Medulla oblongata (tissue), 1 donor: ENCODE measurements around the gene CDKN2B-AS1.

ENCODE experiments used
- DNase-seq: peaks from one replicate; pipeline ENCODE4 v3.0.0-alpha.2; 2015; ENCODE audit errors: extremely low spot score

CDKN2B-AS1 gene

GRCh38 chr9:22084336-22085035 lies 89.9 kb downstream of the CDKN2B-AS1 start:
- no peak for DNase-seq

- DNase-seq: no peak
Measured at GRCh38 chr9:22088053-22088716, 93.6 kb downstream of the CDKN2B-AS1 start.

- no peak for DNase-seq
Measured at GRCh38 chr9:22088717-22089061, 94.1 kb downstream of the CDKN2B-AS1 start.

GRCh38 chr9:22097707-22098106 lies 103.1 kb downstream of the CDKN2B-AS1 start:
- no peak for DNase-seq

GRCh38 chr9:22098643-22099332 lies 104.2 kb downstream of the CDKN2B-AS1 start:
- peak; percentile 47 for DNase-seq

- no peak for DNase-seq
Measured at GRCh38 chr9:22100626-22101025, 106.0 kb downstream of the CDKN2B-AS1 start.

- no peak for DNase-seq
Measured at GRCh38 chr9:22102146-22103053, 107.8 kb downstream of the CDKN2B-AS1 start.

GRCh38 chr9:22103685-22104575 lies 109.3 kb downstream of the CDKN2B-AS1 start:
- DNase-seq: no peak

- no peak for DNase-seq
Measured at GRCh38 chr9:22105005-22105722, 110.6 kb downstream of the CDKN2B-AS1 start.

GRCh38 chr9:22107202-22108045 lies 112.8 kb downstream of the CDKN2B-AS1 start:
- no peak for DNase-seq

- no peak for DNase-seq
Measured at GRCh38 chr9:22108581-22109370, 114.2 kb downstream of the CDKN2B-AS1 start.

- no peak for DNase-seq
Measured at GRCh38 chr9:22111176-22111953, 116.8 kb downstream of the CDKN2B-AS1 start.

- DNase-seq: no peak
Measured at GRCh38 chr9:22111954-22112247, 117.3 kb downstream of the CDKN2B-AS1 start.

GRCh38 chr9:22112870-22113821 lies 118.6 kb downstream of the CDKN2B-AS1 start:
- no peak for DNase-seq

GRCh38 chr9:22114956-22115355 lies 120.4 kb downstream of the CDKN2B-AS1 start:
- no peak for DNase-seq

- no peak for DNase-seq
Measured at GRCh38 chr9:22116758-22117157, 122.2 kb downstream of the CDKN2B-AS1 start.
